Ascending aorta (tissue), 2 donors: ENCODE measurements around the gene SEC14L1. TPM values are rescaled to one million over a fixed set of nuclear protein-coding genes. Genes with fewer than 3 reads are reported as not detected.

Source experiments
- DNase-seq, 2 donors: peaks; one replicate each; pipeline ENCODE4 v3.0.0-alpha.2; 2019; ENCODE audit warnings: low spot score in 2 of 2
- H3K27ac ChIP-seq, 2 donors: fragments of 200-600 bp; sonication (generic); one replicate each; pipeline ENCODE4 v1.5.1; 2016 to 2017; ENCODE audit warnings: mild to moderate bottlenecking in 1 of 2
- H3K27me3 ChIP-seq: fragments of 200-600 bp; sonication (generic); one replicate; pipeline ENCODE4 v1.5.1; 2017
- H3K36me3 ChIP-seq, 2 donors: fragments of 200-600 bp; sonication (generic); one replicate each; pipeline ENCODE4 v1.5.1; 2016
- H3K4me1 ChIP-seq, 2 donors: fragments of 200-600 bp; sonication (generic); one replicate each; pipeline ENCODE4 v1.5.1; 2016 to 2017; ENCODE audit warnings: mild to moderate bottlenecking in 1 of 2
- H3K4me3 ChIP-seq, 2 donors: fragments of 200-600 bp; sonication (generic); one replicate each; pipeline ENCODE4 v1.5.1; 2016 to 2017; ENCODE audit warnings: mild to moderate bottlenecking in 1 of 2
- H3K9me3 ChIP-seq, 2 donors: fragments of 200-600 bp; sonication (generic); one replicate each; pipeline ENCODE4 v1.5.1; 2016
- intact Hi-C: fragments of 100-400 bp; cut with DNase I; formaldehyde crosslinking; loops from one replicate; pipeline ENCODE4 v1.15.1; 2023
- total RNA-seq: library from RNA; depleted of rRNA; stranded (reverse); fragments of >200 nt; gene quantifications from one replicate; pipeline ENCODE4 v1.1.0, GENCODE V29; 2016
- TF ChIP-seq, protein P1 (sequence below), 3 experiments: fragments of 200-600 bp in 2 of 3; fragments of 450-650 bp in 1 of 3; sonication (generic) in 2 of 3; IDR thresholded peaks; one replicate each; pipeline ENCODE4 v1.5.1; 2016 to 2019; ENCODE audit warnings: antibody characterized with exemption in 3 of 3, mild to moderate bottlenecking in 1 of 3, moderate library complexity in 1 of 3

Gene SEC14L1
- total RNA-seq, 1 donor from 2014 or later: 176 TPM

DNA sequence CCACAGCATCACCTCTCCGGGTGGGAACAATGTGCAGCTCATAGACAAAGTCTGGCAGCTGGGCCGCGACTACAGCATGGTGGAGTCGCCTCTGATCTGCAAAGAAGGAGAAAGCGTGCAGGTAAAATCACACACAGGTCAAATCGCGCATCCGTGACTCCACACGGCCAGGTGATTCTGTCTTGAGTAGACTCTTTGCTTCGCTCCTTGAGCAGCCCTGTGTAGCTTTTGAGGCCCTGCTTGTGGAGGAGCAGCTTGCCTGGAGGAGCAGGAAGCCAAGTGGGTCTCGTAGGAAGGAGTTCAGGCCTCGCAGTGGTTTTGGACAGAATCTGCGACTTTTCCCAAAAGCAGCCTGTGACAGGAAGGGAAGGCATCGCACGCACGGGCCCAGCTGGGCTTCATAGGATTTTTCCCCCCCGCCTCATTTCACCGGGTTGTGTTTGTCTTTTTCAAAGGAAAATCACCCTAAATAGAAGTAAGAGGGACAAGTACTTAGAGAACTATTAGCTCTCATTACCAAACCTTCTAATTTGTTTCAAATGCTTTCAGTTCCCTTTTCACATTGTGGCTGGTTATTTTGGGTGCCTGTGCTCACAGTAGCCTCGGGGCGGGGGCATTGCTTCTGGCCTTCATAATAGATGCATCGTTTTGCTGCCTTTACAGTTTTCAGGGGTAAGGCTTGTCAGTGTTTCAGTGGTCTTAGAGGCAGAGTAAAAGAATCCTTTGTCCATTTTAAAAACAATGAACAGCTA lies 71.5 kb downstream of the SEC14L1 start:
- intact Hi-C loops: no loop called here
- H3K27ac ChIP-seq: no peak overlapping the region
- H3K27me3 ChIP-seq: no peaks in the 10 kb centered on the region
- H3K9me3 ChIP-seq: no peaks in the 10 kb centered on the region
- DNase-seq: no peak
- no peak overlapping the region for H3K4me3 ChIP-seq
- peaks cover 75 to 86% of the 10 kb centered on the region in 2 donors for H3K36me3 ChIP-seq
- H3K4me1 ChIP-seq: no peaks in the 10 kb centered on the region
- TF ChIP-seq, protein P1, sequence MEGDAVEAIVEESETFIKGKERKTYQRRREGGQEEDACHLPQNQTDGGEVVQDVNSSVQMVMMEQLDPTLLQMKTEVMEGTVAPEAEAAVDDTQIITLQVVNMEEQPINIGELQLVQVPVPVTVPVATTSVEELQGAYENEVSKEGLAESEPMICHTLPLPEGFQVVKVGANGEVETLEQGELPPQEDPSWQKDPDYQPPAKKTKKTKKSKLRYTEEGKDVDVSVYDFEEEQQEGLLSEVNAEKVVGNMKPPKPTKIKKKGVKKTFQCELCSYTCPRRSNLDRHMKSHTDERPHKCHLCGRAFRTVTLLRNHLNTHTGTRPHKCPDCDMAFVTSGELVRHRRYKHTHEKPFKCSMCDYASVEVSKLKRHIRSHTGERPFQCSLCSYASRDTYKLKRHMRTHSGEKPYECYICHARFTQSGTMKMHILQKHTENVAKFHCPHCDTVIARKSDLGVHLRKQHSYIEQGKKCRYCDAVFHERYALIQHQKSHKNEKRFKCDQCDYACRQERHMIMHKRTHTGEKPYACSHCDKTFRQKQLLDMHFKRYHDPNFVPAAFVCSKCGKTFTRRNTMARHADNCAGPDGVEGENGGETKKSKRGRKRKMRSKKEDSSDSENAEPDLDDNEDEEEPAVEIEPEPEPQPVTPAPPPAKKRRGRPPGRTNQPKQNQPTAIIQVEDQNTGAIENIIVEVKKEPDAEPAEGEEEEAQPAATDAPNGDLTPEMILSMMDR (IDR thresholded peaks at IDR 0.05): no peak

- H3K27ac ChIP-seq: no peak overlapping the region
- no peaks in the 10 kb centered on the region for H3K9me3 ChIP-seq
- TF ChIP-seq, protein P1 (IDR thresholded peaks at IDR 0.05): no peak
- no peaks in the 10 kb centered on the region for H3K4me1 ChIP-seq
- H3K36me3 ChIP-seq: peaks cover 69 to 83% of the 10 kb centered on the region in 2 donors
- intact Hi-C loops: no loop called here
- no peak overlapping the region for H3K4me3 ChIP-seq
- DNase-seq: no peak
- no peaks in the 10 kb centered on the region for H3K27me3 ChIP-seq
These were observed 72.3 kb downstream of the SEC14L1 start for GRCh38 chr17:77212833-77213777.

- intact Hi-C loops: loop anchor here (2.0 kb wide), 1 partner anchor 33 kb away; no protein-coding TSS in a partner anchor
- no peak for DNase-seq
- Histone ChIP-seq H3K4me1 (no peaks in the 10 kb centered on the region), H3K9me3 (no peaks in the 10 kb centered on the region), H3K36me3 (peaks cover 71 to 87% of the 10 kb centered on the region in 2 donors), H3K27ac (no peak overlapping the region), H3K4me3 (no peak overlapping the region), H3K27me3 (no peaks in the 10 kb centered on the region)
- TF ChIP-seq, protein P1 (IDR thresholded peaks at IDR 0.05): no peak
These were observed 73.0 kb downstream of the SEC14L1 start for GRCh38 chr17:77213778-77214132.

DNA sequence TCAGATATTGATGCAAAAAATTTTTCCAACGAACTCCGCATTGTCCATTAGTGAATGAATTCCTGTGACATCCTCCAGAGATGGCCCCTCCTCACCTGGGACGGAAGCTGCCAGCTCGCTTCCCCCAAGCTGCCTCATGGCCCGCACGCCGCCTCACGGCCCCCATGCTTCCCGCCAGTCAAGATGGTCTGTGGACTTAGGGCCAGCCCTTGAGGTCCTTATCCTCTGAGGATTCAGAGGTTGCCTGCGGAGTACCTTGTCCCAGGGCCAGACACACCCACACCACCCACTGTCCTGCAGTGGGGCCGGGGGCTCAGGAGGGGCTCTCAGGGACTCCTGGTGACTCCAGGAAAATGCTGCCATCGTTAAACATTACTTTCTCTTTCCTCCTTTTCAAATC lies 73.6 kb downstream of the SEC14L1 start:
- TF ChIP-seq, protein P1 (IDR thresholded peaks at IDR 0.05): no peak
- no peak for DNase-seq
- no peak overlapping the region for H3K4me3 ChIP-seq
- H3K9me3 ChIP-seq: no peaks in the 10 kb centered on the region
- intact Hi-C loops: loop anchor here (2.0 kb wide), 1 partner anchor 32 kb away; no protein-coding TSS in a partner anchor
- H3K27me3 ChIP-seq: no peaks in the 10 kb centered on the region
- peaks cover 70 to 84% of the 10 kb centered on the region in 2 donors for H3K36me3 ChIP-seq
- H3K27ac ChIP-seq: no peak overlapping the region
- H3K4me1 ChIP-seq: no peaks in the 10 kb centered on the region

DNA sequence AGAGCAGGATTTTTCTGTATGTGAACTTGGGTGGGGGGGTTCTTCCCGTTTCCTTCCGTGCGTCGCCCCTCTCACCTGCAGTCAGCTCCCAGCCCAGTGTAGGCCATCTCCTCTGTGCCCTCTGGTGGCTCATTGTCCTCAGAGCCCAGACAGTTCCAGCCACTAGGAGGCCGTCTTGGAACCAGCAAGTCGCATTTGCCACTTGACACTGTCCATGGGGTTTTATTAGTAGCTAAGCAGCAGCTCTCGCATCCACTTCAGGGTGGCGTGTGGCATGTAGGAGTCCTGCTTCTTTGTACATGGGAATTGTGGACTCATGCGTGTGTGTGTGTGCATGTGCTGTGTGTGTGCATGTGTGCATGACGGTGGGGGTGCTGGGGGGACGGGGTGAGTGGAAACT lies 74.0 kb downstream of the SEC14L1 start:
- intact Hi-C loops: loop anchor here (2.0 kb wide), 1 partner anchor 32 kb away; no protein-coding TSS in a partner anchor
- H3K4me1 ChIP-seq: no peaks in the 10 kb centered on the region
- DNase-seq: no peak
- no peak overlapping the region for H3K27ac ChIP-seq
- peaks cover 66 to 80% of the 10 kb centered on the region in 2 donors for H3K36me3 ChIP-seq
- no peaks in the 10 kb centered on the region for H3K27me3 ChIP-seq
- H3K4me3 ChIP-seq: no peak overlapping the region
- TF ChIP-seq, protein P1 (IDR thresholded peaks at IDR 0.05): peak; percentile 9 to 36 (median 23)
- no peaks in the 10 kb centered on the region for H3K9me3 ChIP-seq
